Dermis microvascular lymphatic vessel endothelial cell (primary cell): ENCODE results near the gene ABCC1. TPM values are rescaled to one million over a fixed set of nuclear protein-coding genes. Genes with fewer than 3 reads are reported as not detected.
A peak's percentile ranks its signal among the peaks of the same experiment; 100 is the strongest.
"Not testable (repeated sequence)": the region's sequence is repeated elsewhere in the genome, so short reads cannot be mapped to it uniquely, and the experiment has no call there.

Source experiments
- DNase-seq, 2 donors: peaks; one replicate each; pipeline versions ENCODE4 v3.0.0 to v3.0.0-alpha.2; 2010; ENCODE audit warnings: low read depth in 2 of 2
- total RNA-seq: library from RNA; depleted of rRNA; stranded (reverse); fragments of >200 nt; gene quantifications from 2 replicates; pipeline ENCODE4 v1.2.1, GENCODE V29; 2014

The ABCC1 gene
- total RNA-seq, 1 donor from 2014 or later = 16.6 TPM

GRCh38 chr16:16076423-16076813, 127.0 kb downstream of the ABCC1 start:
- DNase-seq = no peak

- DNase-seq = no peak
Measured at GRCh38 chr16:16080465-16081065, 131.1 kb downstream of the ABCC1 start.

GRCh38 chr16:16081141-16081540, 131.7 kb downstream of the ABCC1 start:
- DNase-seq = no peak

GRCh38 chr16:16082255-16082654, 132.8 kb downstream of the ABCC1 start:
- no peak for DNase-seq

GRCh38 chr16:16083421-16084156, 134.2 kb downstream of the ABCC1 start:
- no peak for DNase-seq

GRCh38 chr16:16084874-16085273, 135.5 kb downstream of the ABCC1 start:
- no peak for DNase-seq

- no peak for DNase-seq
Measured at GRCh38 chr16:16086653-16087446, 137.4 kb downstream of the ABCC1 start.

- no peak for DNase-seq
Measured at GRCh38 chr16:16090238-16090637, 140.8 kb downstream of the ABCC1 start.

- DNase-seq = no peak
Measured at GRCh38 chr16:16092925-16093627, 143.7 kb downstream of the ABCC1 start.

GRCh38 chr16:16093628-16094332, 144.4 kb downstream of the ABCC1 start:
- no peak for DNase-seq

- no peak for DNase-seq
Measured at GRCh38 chr16:16095646-16096045, 146.2 kb downstream of the ABCC1 start.

- DNase-seq = no peak
Measured at GRCh38 chr16:16096121-16096857, 146.9 kb downstream of the ABCC1 start.

GRCh38 chr16:16096858-16097213, 147.4 kb downstream of the ABCC1 start:
- no peak for DNase-seq

GRCh38 chr16:16099320-16099719, 149.9 kb downstream of the ABCC1 start:
- no peak for DNase-seq

GRCh38 chr16:16100631-16101030, 151.2 kb downstream of the ABCC1 start:
- peak in 1 of 2 donors; percentile 46 for DNase-seq

- peak in 1 of 2 donors; percentile 53 for DNase-seq
Measured at GRCh38 chr16:16101585-16101984, 152.2 kb downstream of the ABCC1 start.

GRCh38 chr16:16102738-16103137, 153.3 kb downstream of the ABCC1 start:
- DNase-seq = no peak

GRCh38 chr16:16104132-16104803, 154.9 kb downstream of the ABCC1 start:
- not testable (repeated sequence) for DNase-seq

GRCh38 chr16:16104804-16105141, 155.4 kb downstream of the ABCC1 start:
- not testable (repeated sequence) for DNase-seq

- DNase-seq = no peak
Measured at GRCh38 chr16:16105646-16106045, 156.2 kb downstream of the ABCC1 start.
